ENCODE results near the gene TEKT3. TPM values are rescaled to one million over a fixed set of nuclear protein-coding genes. Genes with fewer than 3 reads are reported as not detected.

TEKT3 gene
- total RNA-seq, 4 donors from 2014 or later = 0.41 to 0.48 TPM; not detected in 2

- TF ChIP-seq POLR2A (IDR thresholded peaks at IDR 0.05) (no peak), POLR2AphosphoS5 (IDR thresholded peaks at IDR 0.05) (no peak), EP300 (IDR thresholded peaks at IDR 0.05; ENCODE audit: low read depth) (no peak), CTCF (IDR thresholded peaks at IDR 0.05) (no peak)
- Histone ChIP-seq H3K4me3 (no peak overlapping the region), H3K4me1 (peaks cover 6 to 9% (median 7%) of the 10 kb centered on the region in 4 donors), H3K27ac (no peak overlapping the region), H3K36me3 (no peaks in the 10 kb centered on the region), H3K9me3 (no peaks in the 10 kb centered on the region), H3K27me3 (no peaks in the 10 kb centered on the region)
- 82 to 85% methylated on average over 3 to 14 of the region's 14 CpGs for WGBS, 2 donors (ENCODE audit: low coverage in 1 of 2)
- in situ Hi-C loops (cut with MboI; ENCODE audit: low pct_ligation_motif_present in 1 of 4, low pct_unique_long_range_greater_than_20kb in 1 of 4, low sequenced_read_pairs in 3 of 4) (no loop called here), intact Hi-C loops (cut with DNase I; ENCODE audit: low total_unique reads) (no loop called here)
- DNase-seq = no peak
Observed at GRCh38 chr17:15303851-15304250, 37.5 kb downstream of the TEKT3 start.

DNA sequence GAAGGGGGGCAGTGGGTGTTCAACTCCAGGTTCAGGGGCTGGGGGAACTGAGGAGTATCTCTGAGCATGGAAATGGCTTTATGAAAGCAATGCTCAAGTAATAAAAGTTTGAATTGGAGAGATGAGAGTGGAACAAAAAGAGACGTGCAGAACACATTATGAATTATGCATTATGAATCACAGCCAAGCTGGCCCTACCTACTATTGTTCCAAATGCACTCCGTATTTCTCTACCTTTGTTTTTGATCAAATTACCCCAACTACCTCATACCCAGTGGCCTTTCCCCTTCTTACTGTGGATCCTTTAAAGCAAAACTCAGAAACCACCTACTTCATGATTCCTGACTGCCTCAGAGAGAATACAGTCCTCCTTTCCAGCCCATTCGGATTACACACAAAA lies 38.1 kb downstream of the TEKT3 start:
- H3K27me3 ChIP-seq = no peaks in the 10 kb centered on the region
- in situ Hi-C loops (cut with MboI; ENCODE audit: low pct_ligation_motif_present in 1 of 4, low pct_unique_long_range_greater_than_20kb in 1 of 4, low sequenced_read_pairs in 3 of 4) (no loop called here), intact Hi-C loops (cut with DNase I; ENCODE audit: low total_unique reads) (no loop called here)
- H3K4me1 ChIP-seq = peaks cover 6 to 9% (median 7%) of the 10 kb centered on the region in 4 donors
- DNase-seq = no peak
- H3K4me3 ChIP-seq = no peak overlapping the region
- no peaks in the 10 kb centered on the region for H3K36me3 ChIP-seq
- no peaks in the 10 kb centered on the region for H3K9me3 ChIP-seq
- H3K27ac ChIP-seq = no peak overlapping the region
- 6 to 31% methylated on average over 3 of the region's 3 CpGs for WGBS, 2 donors (ENCODE audit: low coverage in 1 of 2)
- no peak for TF ChIP-seq POLR2AphosphoS5 (IDR thresholded peaks at IDR 0.05)
- no peak for TF ChIP-seq EP300 (IDR thresholded peaks at IDR 0.05; ENCODE audit: low read depth)
- TF ChIP-seq CTCF (IDR thresholded peaks at IDR 0.05) = no peak
- no peak for TF ChIP-seq POLR2A (IDR thresholded peaks at IDR 0.05)

- no peak overlapping the region for H3K4me3 ChIP-seq
- in situ Hi-C loops (cut with MboI; ENCODE audit: low pct_ligation_motif_present in 1 of 4, low pct_unique_long_range_greater_than_20kb in 1 of 4, low sequenced_read_pairs in 3 of 4) (no loop called here), intact Hi-C loops (cut with DNase I; ENCODE audit: low total_unique reads) (no loop called here)
- no peaks in the 10 kb centered on the region for H3K27me3 ChIP-seq
- no peaks in the 10 kb centered on the region for H3K36me3 ChIP-seq
- TF ChIP-seq POLR2AphosphoS5 (IDR thresholded peaks at IDR 0.05) (no peak), EP300 (IDR thresholded peaks at IDR 0.05; ENCODE audit: low read depth) (no peak)
- peaks cover 1 to 5% (median 4%) of the 10 kb centered on the region in 4 donors for H3K4me1 ChIP-seq
- no peak for DNase-seq
- H3K27ac ChIP-seq = no peak overlapping the region
- no peaks in the 10 kb centered on the region for H3K9me3 ChIP-seq
- 83 to 89% methylated on average over 4 to 6 of the region's 6 CpGs for WGBS, 2 donors (ENCODE audit: low coverage in 1 of 2)
Observed at GRCh38 chr17:15301845-15302244, 39.6 kb downstream of the TEKT3 start.

DNA sequence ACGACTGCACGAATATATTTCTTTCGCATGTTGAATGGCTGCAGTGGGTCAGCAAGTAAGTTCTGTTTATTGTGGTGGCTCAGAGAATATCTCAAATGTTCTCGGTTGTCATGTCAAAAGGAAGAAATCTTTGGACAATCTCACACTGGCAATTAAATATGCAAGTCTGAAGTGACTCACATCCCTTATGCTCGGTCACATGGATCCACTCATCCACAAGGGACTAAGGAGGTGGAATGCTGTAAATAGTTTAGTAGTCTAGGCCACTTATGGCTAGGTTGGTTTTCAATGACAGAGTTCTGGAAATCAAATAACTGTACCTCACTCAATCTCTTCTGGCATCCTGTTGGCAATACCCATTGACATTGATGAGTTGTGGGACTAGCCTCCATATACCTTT lies 43.2 kb downstream of the TEKT3 start:
- intact Hi-C loops (cut with DNase I; ENCODE audit: low total_unique reads) = no loop called here
- DNase-seq = no peak

More for the DNA sequence above, 43.2 kb downstream of the TEKT3 start:
- no peak overlapping the region for H3K27ac ChIP-seq
- WGBS, 2 donors (ENCODE audit: low coverage in 1 of 2) = 87 to 100% methylated on average over 1 to 5 of the region's 5 CpGs
- H3K27me3 ChIP-seq = no peaks in the 10 kb centered on the region
- H3K36me3 ChIP-seq = no peaks in the 10 kb centered on the region
- H3K4me1 ChIP-seq = no peaks in the 10 kb centered on the region
- no peak overlapping the region for H3K4me3 ChIP-seq
- in situ Hi-C loops (cut with MboI; ENCODE audit: low pct_ligation_motif_present in 1 of 4, low pct_unique_long_range_greater_than_20kb in 1 of 4, low sequenced_read_pairs in 3 of 4) = no loop called here
- no peaks in the 10 kb centered on the region for H3K9me3 ChIP-seq
- TF ChIP-seq POLR2AphosphoS5 (IDR thresholded peaks at IDR 0.05) (no peak), CTCF (IDR thresholded peaks at IDR 0.05) (no peak), POLR2A (IDR thresholded peaks at IDR 0.05) (no peak), EP300 (IDR thresholded peaks at IDR 0.05; ENCODE audit: low read depth) (no peak)
